GM21390 (cell line): Measurements from ENCODE around the gene RGL2.

ENCODE experiments used
- ATAC-seq: cut with Tn5 transposase; IDR thresholded peaks from one replicate; pipeline ENCODE4 v1.9.1; 2021; ENCODE audit not compliant: unreplicated experiment

Gene RGL2

GRCh38 chr6:33317419-33317668 is 18.6 kb upstream of the RGL2 start:
- no peak for ATAC-seq

- ATAC-seq: no peak
Observed at GRCh38 chr6:33316603-33317418, 18.1 kb upstream of the RGL2 start.

GRCh38 chr6:33315793-33316602 is 17.3 kb upstream of the RGL2 start:
- no peak for ATAC-seq

GRCh38 chr6:33314943-33315792 is 16.4 kb upstream of the RGL2 start:
- ATAC-seq: no peak

GRCh38 chr6:33314515-33314942 is 15.8 kb upstream of the RGL2 start:
- ATAC-seq: no peak

- ATAC-seq: peak; percentile 36
Observed at GRCh38 chr6:33313709-33314514, 15.2 kb upstream of the RGL2 start, which contains the start of gene TAPBP. Gene TAPBP (minus strand): TSS chr6:33314078. CDS start chr6:33314041, 37 bp downstream.

- ATAC-seq: no peak
Observed at GRCh38 chr6:33313105-33313708, 14.5 kb upstream of the RGL2 start.

GRCh38 chr6:33312361-33313104 is 13.8 kb upstream of the RGL2 start:
- no peak for ATAC-seq

- ATAC-seq: no peak
Observed at GRCh38 chr6:33306356-33306755, 7.6 kb upstream of the RGL2 start.

- ATAC-seq: no peak
Observed at GRCh38 chr6:33305052-33305451, 6.3 kb upstream of the RGL2 start.

- ATAC-seq: no peak
Observed at GRCh38 chr6:33304216-33304615, 5.5 kb upstream of the RGL2 start.

- ATAC-seq: no peak
Observed at GRCh38 chr6:33301877-33302276, 3.1 kb upstream of the RGL2 start.

- ATAC-seq: peak; percentile 63
Observed at GRCh38 chr6:33299237-33299944, 649 bp upstream of the RGL2 start.

- no peak for ATAC-seq
Observed at GRCh38 chr6:33297956-33298772, 578 bp downstream of the RGL2 start.

- ATAC-seq: no peak
Observed at GRCh38 chr6:33297406-33297955, 1.3 kb downstream of the RGL2 start.

- ATAC-seq: no peak
Observed at GRCh38 chr6:33296797-33297405, 1.8 kb downstream of the RGL2 start.

- no peak for ATAC-seq
Observed at GRCh38 chr6:33295621-33296369, 2.9 kb downstream of the RGL2 start.
